ENCODE measurements around the gene PIGQ.

Gene PIGQ

GRCh38 chr16:582218-582613, 12.4 kb downstream of the PIGQ start:
- no peak for DNase-seq (ENCODE audit: extremely low spot score)
- CTCF ChIA-PET = interaction anchor here (0.8 kb wide), 1 partner anchor 191 kb away, joined by 3 read pairs; no protein-coding TSS in a partner anchor
- POLR2A ChIA-PET = no interaction called here
- TF ChIP-seq, protein P1, sequence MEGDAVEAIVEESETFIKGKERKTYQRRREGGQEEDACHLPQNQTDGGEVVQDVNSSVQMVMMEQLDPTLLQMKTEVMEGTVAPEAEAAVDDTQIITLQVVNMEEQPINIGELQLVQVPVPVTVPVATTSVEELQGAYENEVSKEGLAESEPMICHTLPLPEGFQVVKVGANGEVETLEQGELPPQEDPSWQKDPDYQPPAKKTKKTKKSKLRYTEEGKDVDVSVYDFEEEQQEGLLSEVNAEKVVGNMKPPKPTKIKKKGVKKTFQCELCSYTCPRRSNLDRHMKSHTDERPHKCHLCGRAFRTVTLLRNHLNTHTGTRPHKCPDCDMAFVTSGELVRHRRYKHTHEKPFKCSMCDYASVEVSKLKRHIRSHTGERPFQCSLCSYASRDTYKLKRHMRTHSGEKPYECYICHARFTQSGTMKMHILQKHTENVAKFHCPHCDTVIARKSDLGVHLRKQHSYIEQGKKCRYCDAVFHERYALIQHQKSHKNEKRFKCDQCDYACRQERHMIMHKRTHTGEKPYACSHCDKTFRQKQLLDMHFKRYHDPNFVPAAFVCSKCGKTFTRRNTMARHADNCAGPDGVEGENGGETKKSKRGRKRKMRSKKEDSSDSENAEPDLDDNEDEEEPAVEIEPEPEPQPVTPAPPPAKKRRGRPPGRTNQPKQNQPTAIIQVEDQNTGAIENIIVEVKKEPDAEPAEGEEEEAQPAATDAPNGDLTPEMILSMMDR (IDR thresholded peaks at IDR 0.05; ENCODE audit: control extremely low read depth, extremely low read depth, low read depth, missing control alignments) = no peak

GRCh38 chr16:582614-583331, 13.0 kb downstream of the PIGQ start:
- POLR2A ChIA-PET = no interaction called here
- CTCF ChIA-PET = interaction anchor here (0.8 to 1.6 kb wide), 2 partner anchors 11 to 191 kb away, joined by 3 to 4 read pairs; no protein-coding TSS in a partner anchor
- TF ChIP-seq, protein P1 (IDR thresholded peaks at IDR 0.05; ENCODE audit: control extremely low read depth, extremely low read depth, low read depth, missing control alignments) = no peak
- no peak for DNase-seq (ENCODE audit: extremely low spot score)

GRCh38 chr16:583470-583814, 13.7 kb downstream of the PIGQ start:
- POLR2A ChIA-PET = no interaction called here
- DNase-seq (ENCODE audit: extremely low spot score) = no peak
- TF ChIP-seq, protein P1 (IDR thresholded peaks at IDR 0.05; ENCODE audit: control extremely low read depth, extremely low read depth, low read depth, missing control alignments) = no peak
- CTCF ChIA-PET = interaction anchor here (1.6 kb wide), 1 partner anchor 10 kb away, joined by 4 read pairs; no protein-coding TSS in a partner anchor

DNA sequence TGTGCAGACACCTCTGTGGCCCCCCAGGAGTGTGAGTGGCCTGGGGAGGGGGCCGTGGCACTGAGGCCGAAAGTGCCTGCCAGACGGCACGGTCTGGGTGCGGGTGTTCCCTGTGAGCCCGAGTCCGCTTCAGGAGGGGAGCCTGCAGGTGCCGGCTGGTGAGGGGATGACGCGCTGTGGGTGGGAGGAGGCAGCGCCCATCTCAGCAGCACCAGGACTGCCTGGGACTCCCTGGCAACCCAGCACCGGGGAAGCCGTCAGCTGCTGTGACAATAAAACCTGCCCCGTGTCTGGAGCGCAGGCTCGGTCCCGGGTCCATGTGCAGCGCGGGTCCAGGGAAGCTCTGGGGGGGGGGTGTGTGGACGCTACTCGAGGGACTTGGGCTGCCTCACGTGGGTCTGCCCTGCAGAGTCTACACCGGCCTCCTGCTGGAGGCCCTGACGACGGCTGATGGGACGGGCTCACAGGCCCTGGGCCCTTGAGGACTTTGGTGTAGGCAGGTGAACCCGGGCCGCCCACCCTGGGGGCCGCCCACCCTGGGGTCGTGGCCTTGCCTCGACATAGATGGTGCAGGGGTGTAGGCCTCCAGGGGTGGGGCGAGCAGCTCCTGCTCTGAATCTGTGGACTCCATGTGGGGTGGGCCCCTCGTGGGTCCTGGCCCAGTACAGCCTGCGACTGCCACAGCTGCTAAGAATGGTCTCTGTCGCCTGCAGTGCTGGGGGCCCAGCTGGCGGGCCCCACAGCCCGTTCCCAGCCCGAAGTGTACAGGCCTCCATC, 14.2 kb downstream of the PIGQ start:
- no peak for DNase-seq (ENCODE audit: extremely low spot score)
- ChIA-PET CTCF (interaction anchor here (1.6 kb wide), 1 partner anchor 10 kb away, joined by 4 read pairs; no protein-coding TSS in a partner anchor), POLR2A (interaction anchor here (0.6 kb wide), 2 partner anchors 18 to 476 kb away, joined by 3 to 4 read pairs; no protein-coding TSS in a partner anchor)
- TF ChIP-seq, protein P1 (IDR thresholded peaks at IDR 0.05; ENCODE audit: control extremely low read depth, extremely low read depth, low read depth, missing control alignments) = no peak

- TF ChIP-seq, protein P1 (IDR thresholded peaks at IDR 0.05; ENCODE audit: control extremely low read depth, extremely low read depth, low read depth, missing control alignments) = no peak
- ChIA-PET POLR2A (no interaction called here), CTCF (interaction anchor here (0.8 to 1.2 kb wide), 2 partner anchors 11 to 56 kb away, joined by 3 to 4 read pairs; no protein-coding TSS in a partner anchor)
- DNase-seq (ENCODE audit: extremely low spot score) = no peak
These were observed 15.6 kb downstream of the PIGQ start for GRCh38 chr16:585351-585750.

DNA sequence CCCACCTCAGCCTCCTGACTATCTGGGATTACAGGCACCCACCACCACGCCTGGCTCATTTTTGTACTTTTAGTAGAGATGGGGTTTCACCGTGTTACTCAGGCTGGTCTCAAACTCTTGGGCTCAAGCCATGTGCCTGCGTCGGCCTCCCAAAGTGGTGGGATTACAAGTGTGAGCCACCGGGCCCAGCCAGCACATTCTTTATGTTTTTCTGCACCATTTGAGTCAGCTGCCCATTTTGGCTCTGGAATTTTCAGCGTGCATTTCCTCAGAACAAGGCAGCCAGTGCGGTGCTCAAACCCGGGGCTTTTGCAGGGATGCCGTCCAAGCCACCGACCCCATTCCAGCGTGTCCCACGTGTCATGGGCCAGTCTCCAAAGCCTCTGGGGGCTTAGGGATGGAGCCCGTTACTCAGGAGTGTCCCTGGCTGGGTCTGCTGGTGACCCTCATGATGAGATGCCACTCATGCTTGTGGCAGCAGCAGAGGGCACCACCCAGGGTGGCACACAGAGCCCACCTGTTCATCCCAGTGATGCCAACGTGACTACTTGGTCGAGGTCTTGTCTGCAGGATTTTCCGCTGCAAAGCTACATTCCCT, 16.4 kb downstream of the PIGQ start:
- CTCF ChIA-PET = interaction anchor here (2.5 kb wide), 1 partner anchor 11 kb away, joined by 6 read pairs; no protein-coding TSS in a partner anchor
- TF ChIP-seq, protein P1 (IDR thresholded peaks at IDR 0.05; ENCODE audit: control extremely low read depth, extremely low read depth, low read depth, missing control alignments) = no peak
- DNase-seq (ENCODE audit: extremely low spot score) = no peak
- POLR2A ChIA-PET = no interaction called here

All from GM10248 (cell line).